Sciatic nerve (tissue), 2 donors: ENCODE data around the gene TMEM121. TPM values are rescaled to one million over a fixed set of nuclear protein-coding genes. Genes with fewer than 3 reads are reported as not detected.

Source experiments
- ATAC-seq: fragments of 200-7000 bp; cut with Tn5 transposase; one replicate; pipeline ENCODE4 v1.9.1; 2020; ENCODE audit warnings: mild to moderate bottlenecking, moderate library complexity
- DNase-seq: peaks from one replicate; pipeline ENCODE4 v3.0.0-alpha.2; 2020; ENCODE audit warnings: low spot score
- intact Hi-C: fragments of 100-400 bp; cut with DNase I; formaldehyde crosslinking; loops from one replicate; pipeline ENCODE4 v1.14.2; 2022
- total RNA-seq: library from RNA; stranded (reverse); fragmentation: NEBNext Ultra II Directional; extraction: Animal tissue kit (Norgen Biotek cat#: 25700); gene quantifications from one replicate; pipeline ENCODE4 v1.2.1, GENCODE V29; 2021
- donor health status: DM: no; HTN: no; CAD: no.
- donor health status: DM: no; HTN: no; CAD: no.

Gene TMEM121
- 8.7 TPM for total RNA-seq

GRCh38 chr14:105525861-105526775 is at the start of gene TMEM121:
Gene TMEM121, plus strand, starts transcription at chr14:105526583. Its CDS starts 2,252 bp downstream, at chr14:105528835.
- DNase-seq = no peak
- intact Hi-C loops = no loop called here
- peak; percentile 5 for ATAC-seq

DNA sequence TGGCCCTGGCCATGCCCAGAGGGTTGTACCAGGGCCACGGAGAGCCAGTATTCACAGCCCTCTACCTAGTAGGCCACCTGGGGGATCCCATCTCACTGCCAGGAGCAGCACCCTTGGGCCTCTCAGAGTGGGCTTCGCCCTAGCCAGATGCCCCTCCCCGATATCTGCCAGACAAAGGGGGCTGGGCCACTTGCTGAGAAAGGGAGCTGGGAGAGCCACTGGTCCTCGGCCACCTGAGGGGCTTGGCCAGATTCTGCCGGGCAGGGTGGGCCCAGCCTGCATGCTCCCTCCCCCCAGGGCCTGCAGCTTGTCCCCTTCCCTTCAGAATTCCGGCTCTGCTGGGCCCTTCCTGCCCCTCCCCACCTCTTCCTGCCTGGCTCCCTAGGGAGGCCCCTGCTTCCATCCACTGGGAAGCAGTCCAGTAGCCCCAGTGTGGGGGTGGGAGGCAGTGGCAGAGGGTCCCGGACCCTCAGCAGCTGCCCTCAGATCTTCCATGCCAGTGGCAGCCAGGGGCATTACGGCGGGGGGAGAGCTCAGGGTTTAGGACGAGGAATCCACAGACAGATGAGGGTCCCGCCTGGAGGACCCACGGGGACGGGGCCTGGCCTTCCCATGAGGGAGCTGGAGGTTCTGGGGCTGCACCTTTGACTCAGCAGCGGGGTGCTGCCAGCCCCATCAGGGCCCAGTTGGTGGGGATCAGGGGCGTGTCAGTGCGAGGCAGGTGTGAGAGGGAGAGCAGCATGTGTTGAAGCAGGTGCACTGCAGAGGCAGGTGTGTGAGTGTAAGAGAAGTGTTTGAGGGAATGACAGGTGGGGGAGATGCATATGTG is 49.3 kb upstream of the TMEM121 start:
- intact Hi-C loops = no loop called here
- DNase-seq (no peak), ATAC-seq (no peak)

DNA sequence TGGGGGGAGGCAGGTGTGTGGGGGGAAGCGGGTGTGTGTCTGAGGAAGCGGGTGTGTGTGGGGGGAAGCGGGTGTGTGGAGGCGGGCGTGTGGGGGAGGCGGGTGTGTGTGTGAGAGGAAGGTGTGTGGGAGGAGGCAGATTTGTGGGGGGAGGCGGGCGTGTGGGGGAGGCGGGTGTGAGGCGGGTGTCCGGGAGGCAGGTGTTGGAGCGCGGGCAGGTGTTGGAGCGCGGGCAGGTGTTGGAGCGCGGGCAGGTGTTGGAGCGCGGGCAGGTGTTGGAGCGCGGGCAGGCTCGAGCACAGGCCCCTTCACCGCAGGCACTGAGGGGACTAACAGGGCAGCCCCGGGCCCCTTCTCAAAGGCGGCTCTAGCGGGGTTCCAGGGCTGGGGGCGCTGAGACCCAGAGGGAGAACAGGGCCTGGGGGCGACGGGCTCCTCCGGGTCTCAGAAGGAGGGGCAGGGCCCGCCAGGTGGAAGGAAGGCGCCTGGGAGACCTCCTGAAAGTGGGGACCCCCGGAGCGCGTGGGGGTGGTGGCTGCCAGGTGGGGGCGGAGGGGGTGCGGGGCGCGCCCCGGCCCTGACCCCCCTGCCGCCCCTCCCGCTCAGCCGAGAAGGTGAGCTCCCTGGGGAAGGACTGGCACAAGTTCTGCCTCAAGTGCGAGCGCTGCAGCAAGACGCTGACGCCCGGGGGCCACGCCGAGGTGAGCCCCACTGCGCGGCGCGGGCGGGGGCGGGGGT is 48.6 kb upstream of the TMEM121 start:
- intact Hi-C loops = no loop called here
- ATAC-seq (no peak), DNase-seq (no peak)

GRCh38 chr14:105478398-105479251 is 47.8 kb upstream of the TMEM121 start:
- DNase-seq (no peak), ATAC-seq (no peak)
- intact Hi-C loops = no loop called here

DNA sequence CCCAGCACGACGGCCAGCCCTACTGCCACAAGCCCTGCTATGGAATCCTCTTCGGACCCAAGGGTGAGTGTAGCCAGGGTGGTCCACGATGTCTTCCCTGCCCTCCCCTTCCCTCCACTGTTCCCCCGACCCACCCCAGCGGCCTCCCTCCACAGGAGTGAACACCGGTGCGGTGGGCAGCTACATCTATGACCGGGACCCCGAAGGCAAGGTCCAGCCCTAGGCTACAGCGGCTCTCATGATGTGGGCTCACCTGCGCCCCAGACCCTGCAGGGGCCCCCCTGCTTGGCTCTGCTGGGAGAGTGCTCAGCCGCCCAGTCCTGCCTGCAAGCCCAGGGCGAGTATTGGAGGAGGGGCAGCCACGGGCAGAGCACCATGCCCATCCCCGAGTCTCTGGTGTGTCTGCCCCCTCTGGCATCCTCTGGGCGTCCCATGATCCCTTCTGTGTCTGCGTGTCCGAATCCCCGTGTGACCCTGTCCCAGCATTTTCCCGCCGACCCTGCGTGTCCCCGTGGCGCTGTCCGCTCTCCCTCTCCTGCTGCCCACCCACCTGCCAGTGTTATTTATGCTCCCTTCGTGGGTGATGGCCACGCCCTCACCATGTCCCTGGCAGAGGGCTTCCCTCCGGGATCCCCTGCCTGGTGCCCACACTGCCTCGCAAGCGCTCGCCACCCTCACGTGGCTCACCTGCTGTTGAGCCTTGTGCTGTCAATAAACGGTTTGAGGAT is 46.8 kb upstream of the TMEM121 start:
- ATAC-seq (no peak), DNase-seq (no peak)
- intact Hi-C loops = no loop called here

DNA sequence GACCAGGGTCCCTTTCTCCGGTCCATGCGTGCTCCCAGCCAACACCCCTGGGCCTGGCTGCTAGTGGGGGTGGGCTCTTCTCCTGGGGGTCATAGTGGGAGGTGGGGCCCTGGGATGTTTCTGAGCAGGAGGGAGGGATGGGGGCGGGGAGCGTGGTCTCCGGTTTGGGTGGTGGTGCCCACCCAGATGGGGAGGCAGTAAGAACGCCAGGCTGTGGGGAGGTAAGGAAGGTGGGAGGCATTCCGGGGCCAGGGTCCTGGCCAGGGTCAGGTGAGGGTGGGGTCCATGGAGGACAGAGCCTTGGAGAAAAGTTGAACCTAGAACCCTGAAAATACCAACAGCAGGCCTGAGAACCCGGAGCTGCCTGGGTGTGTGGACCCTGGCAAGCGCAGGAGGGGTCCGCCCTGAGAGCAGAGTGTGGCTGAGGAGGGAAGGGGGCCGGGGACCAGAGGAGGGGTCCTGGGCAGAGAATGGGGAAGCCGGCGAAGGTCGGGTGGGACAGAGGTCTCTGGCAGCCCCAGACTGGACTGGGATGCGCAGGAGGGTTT is 46.1 kb upstream of the TMEM121 start:
- DNase-seq = no peak
- ATAC-seq = no peak
- intact Hi-C loops = no loop called here

- intact Hi-C loops = no loop called here
- ATAC-seq (peak; percentile 83), DNase-seq (peak; percentile 93)
Observed at GRCh38 chr14:105480807-105481801, 45.3 kb upstream of the TMEM121 start.

GRCh38 chr14:105481886-105482457 is 44.4 kb upstream of the TMEM121 start:
- intact Hi-C loops = no loop called here
- peak; percentile 96 for DNase-seq
- peak; percentile 89 for ATAC-seq

DNA sequence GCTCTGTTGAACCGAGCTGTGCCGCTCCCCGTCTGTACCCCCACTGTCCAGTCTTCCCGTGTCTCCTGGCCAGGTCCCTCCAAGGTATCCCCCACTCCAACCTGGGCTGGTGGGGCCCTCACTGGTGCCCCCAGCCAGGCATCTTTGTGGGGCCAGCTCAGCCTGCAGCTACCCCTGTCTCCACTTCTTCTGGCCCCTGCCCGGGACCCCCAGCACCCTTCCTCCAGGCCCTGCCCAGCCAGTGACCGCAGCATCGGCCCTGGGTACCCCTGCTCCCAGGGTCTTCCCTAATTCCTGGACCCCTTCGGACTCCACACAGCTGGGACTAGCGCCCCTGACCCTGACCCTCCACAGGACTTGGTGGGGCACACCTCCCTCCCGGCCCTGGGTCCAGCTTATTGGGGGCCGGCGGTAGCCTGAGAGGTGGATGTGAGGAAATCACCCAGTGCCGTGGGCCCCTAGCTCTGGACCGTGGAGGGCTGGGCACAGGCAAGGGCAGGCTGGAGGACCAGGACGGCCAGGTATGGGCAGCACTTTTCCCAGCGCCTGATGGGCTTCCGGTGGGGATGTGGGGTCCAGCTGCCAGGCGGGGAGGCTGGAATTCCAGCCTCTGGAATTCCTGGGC is 43.8 kb upstream of the TMEM121 start:
- DNase-seq (no peak), ATAC-seq (no peak)
- intact Hi-C loops = no loop called here

DNA sequence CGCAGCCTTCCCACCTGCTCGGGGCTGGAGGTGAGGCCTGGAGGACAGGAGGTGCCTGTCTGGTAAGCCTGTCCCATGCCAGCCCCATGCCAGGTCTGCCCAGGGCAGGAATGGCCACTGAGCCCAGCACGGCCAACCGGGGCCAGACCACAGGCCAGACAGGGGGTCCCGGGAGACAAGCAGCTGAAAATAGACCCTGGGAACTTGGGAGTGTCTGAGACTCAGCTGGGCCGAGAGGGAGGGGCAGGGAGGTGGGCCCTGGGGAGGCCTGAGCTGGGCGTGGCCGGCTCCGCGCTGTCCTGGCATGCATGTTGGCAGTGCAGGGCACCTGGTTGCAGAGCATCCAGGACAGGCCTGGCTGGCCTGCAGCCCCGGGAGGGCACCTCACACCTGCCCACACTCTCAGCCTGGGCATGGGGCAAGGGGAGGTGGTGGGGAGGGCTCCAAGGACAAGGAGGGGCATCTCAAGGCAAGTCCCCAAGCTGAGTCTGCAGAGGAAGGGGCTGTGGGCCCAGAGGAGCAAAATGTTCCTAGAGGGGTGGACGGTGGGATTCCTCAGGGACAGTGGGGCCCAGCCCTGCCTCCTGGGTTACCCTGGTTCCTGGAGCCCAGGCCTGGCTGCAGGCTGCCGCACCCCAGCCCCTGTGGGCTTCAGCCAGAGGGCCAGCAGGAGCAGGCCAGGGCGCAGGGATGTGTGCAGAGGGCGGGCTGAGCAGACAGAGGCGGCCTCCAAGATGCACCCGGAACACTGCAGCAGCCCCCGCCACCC is 42.9 kb upstream of the TMEM121 start:
- ATAC-seq (no peak), DNase-seq (no peak)
- intact Hi-C loops = no loop called here

DNA sequence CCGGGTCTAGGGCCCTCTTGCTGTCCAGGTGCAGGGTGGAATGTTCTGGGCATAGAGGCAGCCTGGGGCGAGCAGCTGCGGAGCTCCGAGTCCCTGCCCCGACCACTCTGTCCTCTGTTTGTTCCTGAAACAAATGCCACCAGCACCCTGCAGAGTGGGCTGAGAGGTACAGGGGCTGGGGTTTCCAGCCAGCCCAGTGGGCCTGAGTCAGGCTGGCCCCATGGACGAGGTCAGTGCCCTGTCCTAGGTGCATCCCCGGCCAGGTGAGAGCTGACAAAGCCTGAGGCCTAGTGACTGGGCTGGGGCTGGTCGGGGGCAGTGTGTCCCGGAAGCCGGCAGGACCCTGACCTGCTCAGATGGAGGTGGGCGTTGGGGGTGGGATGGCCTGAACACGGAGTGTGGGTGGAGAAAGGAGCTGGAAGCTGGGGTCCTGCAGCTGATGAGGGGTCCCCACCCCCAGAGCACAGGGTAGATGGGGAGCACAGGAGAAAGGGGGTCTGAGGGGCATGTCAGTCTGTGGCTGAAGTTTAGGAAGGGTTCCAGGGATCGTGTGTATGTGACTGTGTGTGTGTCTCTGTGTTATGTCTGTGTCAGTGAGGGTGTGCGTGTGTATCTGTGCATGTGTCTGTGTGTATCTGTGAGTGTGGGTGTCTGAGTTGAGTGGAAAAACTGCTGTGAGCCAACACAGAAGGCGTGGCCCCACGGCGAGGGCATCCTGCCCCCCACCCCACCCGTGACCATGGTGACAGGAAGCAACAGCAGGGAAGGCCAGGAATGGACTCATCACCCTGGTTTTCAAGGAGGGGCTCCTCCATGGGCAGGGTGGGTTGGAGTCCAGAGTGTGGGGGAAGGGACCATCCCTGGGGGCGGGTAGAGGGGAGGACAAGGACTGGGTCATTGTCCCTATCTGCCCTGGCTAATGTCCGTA is 42.0 kb upstream of the TMEM121 start:
- no peak for DNase-seq
- ATAC-seq = no peak
- intact Hi-C loops = no loop called here

DNA sequence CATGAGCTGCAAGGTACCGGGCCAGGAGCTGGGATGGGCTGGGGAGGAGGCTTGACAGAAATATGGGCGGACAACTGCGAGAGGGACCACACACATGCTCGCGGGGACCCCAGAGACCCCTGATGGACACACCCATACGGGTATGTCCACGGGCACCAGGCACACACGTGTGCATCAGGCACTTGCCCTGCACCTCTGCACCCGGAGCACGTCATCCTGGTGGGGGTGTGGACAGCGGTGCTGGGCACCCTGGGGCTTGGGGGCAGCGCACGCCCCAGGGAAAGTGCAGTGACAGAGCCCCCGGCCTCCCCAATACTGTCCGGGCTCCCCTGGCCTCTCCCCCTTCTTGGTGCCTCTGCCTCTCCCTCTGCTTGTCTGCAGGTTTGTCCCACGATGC is 41.4 kb upstream of the TMEM121 start:
- ATAC-seq = no peak
- DNase-seq = no peak
- intact Hi-C loops = loop anchor here (5.0 kb wide), 1 partner anchor 113 kb away; no protein-coding TSS in a partner anchor

DNA sequence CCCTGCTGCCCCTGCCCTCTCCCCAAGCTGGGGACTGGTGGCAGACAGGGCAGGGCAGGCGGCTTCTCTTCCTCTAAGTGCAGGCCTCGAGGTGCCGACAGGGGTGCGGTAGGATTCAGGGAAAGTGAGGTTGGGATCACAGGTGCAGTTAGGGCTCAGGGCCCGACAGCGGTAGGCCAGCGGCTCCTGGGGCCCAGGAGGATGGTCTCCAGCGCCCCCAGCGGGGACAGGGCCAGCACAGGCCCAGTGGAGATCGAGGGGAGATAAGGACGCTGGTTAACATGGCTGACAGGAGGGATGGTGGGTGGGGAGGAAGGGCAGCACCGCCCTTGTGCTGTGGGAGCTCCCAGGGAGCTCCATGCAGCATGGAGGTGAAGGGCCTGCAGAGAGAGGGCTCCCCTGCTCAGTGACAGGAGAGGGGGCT is 40.6 kb upstream of the TMEM121 start:
- intact Hi-C loops = loop anchor here (5.0 kb wide), 1 partner anchor 113 kb away; no protein-coding TSS in a partner anchor
- no peak for ATAC-seq

More for the DNA sequence above, 40.6 kb upstream of the TMEM121 start:
- DNase-seq = no peak
